Neural cell (in vitro differentiated cells): ENCODE data around the gene AFF3. TPM values are rescaled to one million over a fixed set of nuclear protein-coding genes. Genes with fewer than 3 reads are reported as not detected.

Source experiments
- H2AFZ ChIP-seq: fragments of 200-600, 300-800 bp; sonication (generic), shearing (Covaris generic); 2 replicates; pipeline ENCODE4 v1.6.0; 2014; ENCODE audit warnings: low read depth, mild to moderate bottlenecking, antibody characterized with exemption, low read length, moderate library complexity
- H3F3A ChIP-seq: fragments of 200-600 bp; shearing (Covaris generic); 2 replicates; pipeline ENCODE4 v1.6.1; 2016; ENCODE audit warnings: mild to moderate bottlenecking, moderate library complexity, mixed read lengths, antibody characterized with exemption, low read length; ENCODE audit not compliant: insufficient read depth, poor library complexity, severe bottlenecking
- H3K27ac ChIP-seq: fragments of 200-600, 300-800 bp; sonication (generic), shearing (Covaris generic); 2 replicates; pipeline ENCODE4 v1.5.1; 2014; ENCODE audit warnings: mild to moderate bottlenecking, low read length, moderate library complexity
- H3K27me3 ChIP-seq: fragments of 300-800, 200-600 bp; sonication (generic), shearing (Covaris generic); 2 replicates; pipeline ENCODE4 v1.6.0; 2014; ENCODE audit warnings: mild to moderate bottlenecking, low read depth, low read length, moderate library complexity; ENCODE audit not compliant: insufficient read depth
- H3K36me3 ChIP-seq: fragments of 300-800, 200-600 bp; sonication (generic), shearing (Covaris generic); 2 replicates; pipeline ENCODE4 v1.5.1; 2014; ENCODE audit warnings: mild to moderate bottlenecking, antibody characterized with exemption, low read length, moderate library complexity; ENCODE audit not compliant: insufficient read depth
- H3K4me2 ChIP-seq: fragments of 300-800, 200-600 bp; sonication (generic), shearing (Covaris generic); 2 replicates; pipeline ENCODE4 v1.6.0; 2014; ENCODE audit warnings: mild to moderate bottlenecking, low read length
- H3K4me3 ChIP-seq: fragments of 300-800, 200-600 bp; sonication (generic), shearing (Covaris generic); 2 replicates; pipeline ENCODE4 v1.5.1; 2014; ENCODE audit warnings: mild to moderate bottlenecking, low read length, moderate library complexity
- H3K79me2 ChIP-seq: fragments of 200-600 bp; shearing (Covaris generic); replicated peaks from 2 replicates; pipeline ENCODE4 v1.6.0; 2014; ENCODE audit warnings: mild to moderate bottlenecking, low read length, moderate library complexity; ENCODE audit not compliant: insufficient read depth
- H3K9ac ChIP-seq: fragments of 300-800, 200-600 bp; sonication (generic), shearing (Covaris generic); 2 replicates; pipeline ENCODE4 v1.6.1; 2016; ENCODE audit warnings: mild to moderate bottlenecking, low read length, mixed read lengths
- H3K9me2 ChIP-seq: fragments of 200-600 bp; shearing (Covaris generic); 2 replicates; pipeline ENCODE4 v1.6.1; 2016; ENCODE audit warnings: mild to moderate bottlenecking, low read length, mixed read lengths; ENCODE audit not compliant: insufficient read depth
- H3K9me3 ChIP-seq: fragments of 200-600, 300-800 bp; sonication (generic), shearing (Covaris generic); 2 replicates; pipeline ENCODE4 v1.6.1; 2016; ENCODE audit warnings: mild to moderate bottlenecking, mixed run types, low read length, moderate library complexity, mixed read lengths
- H4K20me1 ChIP-seq: fragments of 200-600 bp; shearing (Covaris generic); 2 replicates; pipeline ENCODE4 v1.6.1; 2016; ENCODE audit warnings: mild to moderate bottlenecking, mixed run types; ENCODE audit not compliant: insufficient read depth
- EP300 ChIP-seq: fragments of 450-650 bp; conservative IDR thresholded peaks from 2 replicates; pipeline ENCODE4 v1.6.1; 2014; ENCODE audit warnings: antibody characterized with exemption, mild to moderate bottlenecking, moderate library complexity; ENCODE audit not compliant: poor library complexity, severe bottlenecking
- EZH2 ChIP-seq: fragments of 200-600, 300-800 bp; shearing (Covaris generic), sonication (generic); IDR thresholded peaks from 2 replicates; pipeline ENCODE4 v1.6.1; 2014; ENCODE audit warnings: antibody characterized with exemption, low read length, borderline replicate concordance, mild to moderate bottlenecking; ENCODE audit not compliant: insufficient read depth, poor library complexity, severe bottlenecking
- MXI1 ChIP-seq: fragments of 450-650 bp; conservative IDR thresholded peaks from 2 replicates; pipeline ENCODE4 v1.6.1; 2014; ENCODE audit warnings: antibody characterized with exemption, mild to moderate bottlenecking; ENCODE audit not compliant: poor library complexity, severe bottlenecking
- POLR2AphosphoS5 ChIP-seq: IDR thresholded peaks from 2 replicates; pipeline ENCODE4 v1.6.1; 2012
- RAD21 ChIP-seq: fragments of 450-650 bp; conservative IDR thresholded peaks from 2 replicates; pipeline ENCODE4 v1.6.1; 2014; ENCODE audit warnings: antibody characterized with exemption, mild to moderate bottlenecking, moderate library complexity
- REST ChIP-seq: IDR thresholded peaks from 2 replicates; pipeline ENCODE4 v1.6.1; 2012; ENCODE audit warnings: borderline replicate concordance
- SMC3 ChIP-seq: fragments of 450-650 bp; conservative IDR thresholded peaks from 2 replicates; pipeline ENCODE4 v1.6.1; 2014; ENCODE audit warnings: antibody characterized with exemption, mild to moderate bottlenecking, moderate library complexity; ENCODE audit not compliant: poor library complexity
- TAF1 ChIP-seq: IDR thresholded peaks from 2 replicates; pipeline ENCODE4 v1.6.1; 2012; ENCODE audit warnings: low read depth
- polyA plus RNA-seq: library from polyadenylated mRNA; depleted of rRNA; stranded (reverse); fragments of >200 nt; gene quantifications from 2 replicates; pipeline ENCODE4 v1.2.3, GENCODE V29; 2014
- TF ChIP-seq, protein P1 (sequence below): fragments of 450-650 bp; IDR thresholded peaks from 2 replicates; pipeline ENCODE4 v1.5.1; 2014; ENCODE audit warnings: antibody characterized with exemption, mild to moderate bottlenecking, moderate library complexity; ENCODE audit not compliant: poor library complexity, severe bottlenecking

AFF3 gene
- polyA plus RNA-seq, 1 donor from 2014 or later = 5.1 TPM

DNA sequence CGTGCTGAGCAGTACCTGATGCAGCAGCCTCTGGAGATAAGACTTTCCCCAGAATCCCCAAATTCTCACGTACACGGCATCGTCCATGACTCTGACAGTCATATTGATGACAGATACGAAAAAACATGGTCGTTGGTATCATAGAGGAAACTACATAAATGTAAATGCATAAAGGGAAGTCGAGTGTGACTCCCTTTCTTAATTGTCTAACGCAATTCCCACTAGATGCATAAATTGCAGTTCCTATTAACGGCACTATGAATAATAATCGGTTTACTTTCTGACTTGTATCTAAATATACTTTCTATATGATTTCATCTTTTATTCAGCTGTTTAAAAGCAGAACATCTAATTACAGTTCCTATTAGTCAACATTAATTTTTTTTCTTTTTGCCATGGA lies 330.0 kb downstream of the AFF3 start:
- Histone ChIP-seq H3K9ac (no peak overlapping the region), H3K79me2 (no peaks in the 10 kb centered on the region), H3F3A (peaks cover 3% of the 10 kb centered on the region), H3K4me3 (no peak overlapping the region), H2AFZ (no peak overlapping the region), H3K27me3 (no peaks in the 10 kb centered on the region), H3K9me2 (no peaks in the 10 kb centered on the region), H3K27ac (no peak overlapping the region), H3K4me2 (no peak overlapping the region), H4K20me1 (no peaks in the 10 kb centered on the region), H3K36me3 (no peaks in the 10 kb centered on the region), H3K9me3 (no peaks in the 10 kb centered on the region)
- TF ChIP-seq POLR2AphosphoS5 (no peak), REST (no peak), TAF1 (no peak), RAD21 (no peak), EZH2 (no peak)

- Histone ChIP-seq H3K9me3 (no peaks in the 10 kb centered on the region), H3K9ac (no peak overlapping the region), H2AFZ (no peak overlapping the region), H3K36me3 (no peaks in the 10 kb centered on the region), H3K4me3 (no peak overlapping the region), H3K9me2 (no peaks in the 10 kb centered on the region), H3F3A (peaks cover 3% of the 10 kb centered on the region), H3K27ac (no peak overlapping the region), H3K4me2 (no peak overlapping the region), H3K79me2 (no peaks in the 10 kb centered on the region), H3K27me3 (no peaks in the 10 kb centered on the region), H4K20me1 (no peaks in the 10 kb centered on the region)
- no peak for TF ChIP-seq POLR2AphosphoS5
- TF ChIP-seq REST = no peak
- TF ChIP-seq EP300 = no peak
- TF ChIP-seq TAF1 = no peak
- TF ChIP-seq EZH2 = no peak
- TF ChIP-seq MXI1 = no peak
- TF ChIP-seq SMC3 = no peak
- TF ChIP-seq RAD21 = no peak
- TF ChIP-seq, protein P1, sequence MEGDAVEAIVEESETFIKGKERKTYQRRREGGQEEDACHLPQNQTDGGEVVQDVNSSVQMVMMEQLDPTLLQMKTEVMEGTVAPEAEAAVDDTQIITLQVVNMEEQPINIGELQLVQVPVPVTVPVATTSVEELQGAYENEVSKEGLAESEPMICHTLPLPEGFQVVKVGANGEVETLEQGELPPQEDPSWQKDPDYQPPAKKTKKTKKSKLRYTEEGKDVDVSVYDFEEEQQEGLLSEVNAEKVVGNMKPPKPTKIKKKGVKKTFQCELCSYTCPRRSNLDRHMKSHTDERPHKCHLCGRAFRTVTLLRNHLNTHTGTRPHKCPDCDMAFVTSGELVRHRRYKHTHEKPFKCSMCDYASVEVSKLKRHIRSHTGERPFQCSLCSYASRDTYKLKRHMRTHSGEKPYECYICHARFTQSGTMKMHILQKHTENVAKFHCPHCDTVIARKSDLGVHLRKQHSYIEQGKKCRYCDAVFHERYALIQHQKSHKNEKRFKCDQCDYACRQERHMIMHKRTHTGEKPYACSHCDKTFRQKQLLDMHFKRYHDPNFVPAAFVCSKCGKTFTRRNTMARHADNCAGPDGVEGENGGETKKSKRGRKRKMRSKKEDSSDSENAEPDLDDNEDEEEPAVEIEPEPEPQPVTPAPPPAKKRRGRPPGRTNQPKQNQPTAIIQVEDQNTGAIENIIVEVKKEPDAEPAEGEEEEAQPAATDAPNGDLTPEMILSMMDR = no peak
Observed at GRCh38 chr2:99811544-99811943, 330.8 kb downstream of the AFF3 start.
